SJSA1 (cell line): Measurements from ENCODE around the gene GINS2. TPM values are rescaled to one million over a fixed set of nuclear protein-coding genes. Genes with fewer than 3 reads are reported as not detected.

ENCODE experiments used
- DNase-seq, 2 experiments: peaks; one replicate each; pipeline ENCODE4 v3.0.0-alpha.2; 2015 to 2020; ENCODE audit warnings: low spot score in 2 of 2, low read depth in 1 of 2
- H3K27ac ChIP-seq: fragments of 250-450 bp; sonication (Bioruptor Pico); 2 replicates; pipeline ENCODE4 v1.5.1; 2020; ENCODE audit warnings: mild to moderate bottlenecking, moderate library complexity
- H3K27me3 ChIP-seq: fragments of 250-450 bp; sonication (Bioruptor Pico); replicated peaks from 2 replicates; pipeline ENCODE4 v1.5.1; 2020; ENCODE audit warnings: mild to moderate bottlenecking, moderate library complexity
- H3K36me3 ChIP-seq: fragments of 250-450 bp; sonication (Bioruptor Pico); 2 replicates; pipeline ENCODE4 v1.5.1; 2020; ENCODE audit warnings: mild to moderate bottlenecking
- H3K4me1 ChIP-seq: fragments of 250-450 bp; sonication (Bioruptor Pico); replicated peaks from 2 replicates; pipeline ENCODE4 v1.6.1; 2021; ENCODE audit warnings: mild to moderate bottlenecking
- H3K4me3 ChIP-seq: fragments of 250-450 bp; sonication (Bioruptor Pico); 2 replicates; pipeline ENCODE4 v1.5.1; 2020; ENCODE audit warnings: mild to moderate bottlenecking
- H3K9me3 ChIP-seq: fragments of 250-450 bp; sonication (Bioruptor Pico); replicated peaks from 2 replicates; pipeline ENCODE4 v1.5.1; 2020; ENCODE audit warnings: mild to moderate bottlenecking
- total RNA-seq: library from RNA; depleted of rRNA; stranded (reverse); fragments of >200 nt; shearing (Covaris generic); gene quantifications from 2 replicates; pipeline ENCODE4 v1.2.3, GENCODE V29; 2014

GINS2 gene
- total RNA-seq, 1 experiment from 2014 or later = 51.4 TPM

GRCh38 chr16:85690469-85691064, 1.8 kb upstream of the GINS2 start:
- no peaks in the 10 kb centered on the region for H3K27me3 ChIP-seq
- no peak for DNase-seq

GRCh38 chr16:85689950-85690320, 1.2 kb upstream of the GINS2 start:
- Histone ChIP-seq H3K4me3 (no peak overlapping the region), H3K27me3 (no peaks in the 10 kb centered on the region), H3K36me3 (peaks cover 25% of the 10 kb centered on the region; the same call in 1 of the 2 replicates), H3K27ac (no peak overlapping the region), H3K9me3 (peaks cover 3% of the 10 kb centered on the region; the same call in 1 of the 2 replicates), H3K4me1 (peaks cover 17% of the 10 kb centered on the region)
- DNase-seq = no peak

More at GRCh38 chr16:85690469-85691064, 1.8 kb upstream of the GINS2 start:
- Histone ChIP-seq H3K36me3 (peaks cover 23% of the 10 kb centered on the region; the same call in 1 of the 2 replicates), H3K9me3 (peaks cover 3% of the 10 kb centered on the region; the same call in 1 of the 2 replicates), H3K27ac (no peak overlapping the region), H3K4me1 (peaks cover 17% of the 10 kb centered on the region), H3K4me3 (no peak overlapping the region)

- peaks cover 26% of the 10 kb centered on the region; the same call in 1 of the 2 replicates for H3K36me3 ChIP-seq
Measured at GRCh38 chr16:85689285-85689949, 663 bp upstream of the GINS2 start.

DNA sequence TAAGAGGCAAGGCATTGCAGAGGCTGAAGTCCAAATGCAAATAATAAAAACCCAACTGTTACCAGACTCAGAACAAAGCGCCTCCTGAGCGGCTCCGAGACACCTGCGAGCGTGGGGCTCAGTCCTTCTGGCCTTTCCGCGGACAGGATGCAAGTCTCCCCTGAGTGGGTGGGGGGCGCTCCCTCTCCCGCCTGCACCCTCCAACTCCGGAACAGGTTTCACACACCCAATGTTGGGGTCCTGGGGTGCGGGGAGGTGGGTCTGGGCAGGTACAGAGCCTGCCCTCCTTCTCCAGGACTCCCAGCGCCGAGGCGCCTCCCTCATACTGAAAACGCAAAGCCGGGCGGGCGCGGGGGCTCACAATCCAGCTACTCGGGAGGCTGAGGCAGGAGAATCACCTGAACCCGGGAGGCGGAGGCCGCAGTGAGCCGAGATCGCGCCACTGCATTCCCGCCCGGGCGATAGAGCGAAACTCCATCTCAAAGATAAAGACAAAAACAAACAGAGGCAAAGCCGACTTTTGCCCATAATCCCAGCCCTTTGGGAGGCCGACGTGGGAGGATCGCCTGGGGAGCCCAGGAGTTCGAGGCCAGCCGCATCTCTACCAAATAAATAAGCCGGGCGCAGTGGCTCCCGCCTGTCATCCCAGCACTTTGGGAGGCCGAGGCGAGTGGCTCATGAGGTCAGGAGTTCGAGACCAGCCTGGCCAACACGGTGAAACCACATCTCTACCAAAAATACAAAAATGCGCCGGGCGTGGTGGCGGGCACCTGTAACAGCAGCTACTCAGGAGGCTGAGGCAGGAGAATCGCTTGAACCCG, 893 bp downstream of the GINS2 start:
- Histone ChIP-seq H3K4me1 (peaks cover 17% of the 10 kb centered on the region), H3K27ac (peak overlapping the region; percentile 59; the same call in 1 of the 2 replicates), H3K9me3 (peaks cover 3% of the 10 kb centered on the region; the same call in 1 of the 2 replicates), H3K4me3 (peak overlapping the region; percentile 76), H3K27me3 (no peaks in the 10 kb centered on the region), H3K36me3 (peaks cover 40% of the 10 kb centered on the region)
- no peak for DNase-seq

More at GRCh38 chr16:85689285-85689949, 663 bp upstream of the GINS2 start:
- Histone ChIP-seq H3K27me3 (no peaks in the 10 kb centered on the region), H3K9me3 (peaks cover 3% of the 10 kb centered on the region; the same call in 1 of the 2 replicates), H3K27ac (no peak overlapping the region), H3K4me3 (peak overlapping the region; percentile 76), H3K4me1 (peaks cover 17% of the 10 kb centered on the region)
- DNase-seq = peak in 1 of 2 experiments; percentile 31

DNA sequence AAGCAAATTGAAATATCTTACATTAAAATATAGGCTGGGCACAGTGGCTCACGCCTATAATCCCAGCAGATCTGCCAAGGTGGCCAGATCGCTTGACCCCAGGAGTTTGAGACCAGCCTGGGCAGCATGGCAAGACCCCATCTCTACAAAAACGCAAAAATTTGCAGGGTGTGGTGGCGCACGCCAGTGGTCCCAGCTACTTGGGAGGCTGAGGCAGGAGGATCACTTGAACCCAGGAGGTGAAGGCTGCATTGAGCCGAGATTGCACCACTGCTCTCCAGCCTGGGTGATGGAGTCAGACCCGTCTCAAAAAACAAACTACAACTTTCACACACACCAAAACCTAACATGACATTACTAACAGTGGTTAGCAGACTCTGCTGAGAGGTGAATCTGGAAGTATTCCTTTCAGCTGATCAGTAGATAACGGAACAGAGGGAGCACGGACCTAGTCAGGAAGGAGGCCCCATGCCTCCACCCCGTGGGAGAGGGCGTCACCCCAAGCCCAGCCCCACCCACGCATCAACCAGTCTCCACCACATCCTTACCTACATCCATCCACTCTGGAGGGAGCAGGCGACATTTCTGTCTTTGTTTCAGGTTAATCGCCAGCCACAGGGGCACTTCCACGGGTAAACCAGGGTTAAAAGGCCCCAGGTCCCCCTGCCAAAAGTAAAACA, 1.7 kb downstream of the GINS2 start:
- Histone ChIP-seq H3K4me1 (peaks cover 17% of the 10 kb centered on the region), H3K9me3 (peaks cover 3% of the 10 kb centered on the region; the same call in 1 of the 2 replicates), H3K4me3 (no peak overlapping the region), H3K27me3 (no peaks in the 10 kb centered on the region), H3K27ac (no peak overlapping the region), H3K36me3 (peaks cover 43% of the 10 kb centered on the region)
- no peak for DNase-seq

DNA sequence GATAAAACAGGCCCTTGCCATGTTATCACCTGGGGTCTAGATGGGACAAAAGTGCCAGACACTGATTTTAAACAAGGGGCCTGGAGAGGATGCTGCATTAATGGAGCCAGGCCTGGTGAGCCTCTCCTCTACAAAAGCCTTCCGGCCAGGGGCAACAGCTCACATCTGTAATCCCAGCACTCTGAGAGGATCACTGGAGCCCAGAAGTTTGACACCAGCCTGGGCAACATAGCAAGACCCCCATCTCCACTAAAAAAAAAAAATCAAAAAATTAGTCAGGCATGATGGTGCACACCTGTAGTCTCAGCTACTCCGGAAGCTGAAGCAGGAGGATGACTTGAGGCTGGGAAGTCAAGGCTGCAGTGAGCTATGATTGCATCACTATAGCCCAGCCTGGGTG, 3.5 kb downstream of the GINS2 start:
- no peaks in the 10 kb centered on the region for H3K27me3 ChIP-seq
- H3K27ac ChIP-seq = no peak overlapping the region
- H3K36me3 ChIP-seq = peaks cover 54% of the 10 kb centered on the region
- peaks cover 3% of the 10 kb centered on the region; the same call in 1 of the 2 replicates for H3K9me3 ChIP-seq
- H3K4me1 ChIP-seq = peaks cover 17% of the 10 kb centered on the region
- H3K4me3 ChIP-seq = no peak overlapping the region
- DNase-seq = no peak

DNA sequence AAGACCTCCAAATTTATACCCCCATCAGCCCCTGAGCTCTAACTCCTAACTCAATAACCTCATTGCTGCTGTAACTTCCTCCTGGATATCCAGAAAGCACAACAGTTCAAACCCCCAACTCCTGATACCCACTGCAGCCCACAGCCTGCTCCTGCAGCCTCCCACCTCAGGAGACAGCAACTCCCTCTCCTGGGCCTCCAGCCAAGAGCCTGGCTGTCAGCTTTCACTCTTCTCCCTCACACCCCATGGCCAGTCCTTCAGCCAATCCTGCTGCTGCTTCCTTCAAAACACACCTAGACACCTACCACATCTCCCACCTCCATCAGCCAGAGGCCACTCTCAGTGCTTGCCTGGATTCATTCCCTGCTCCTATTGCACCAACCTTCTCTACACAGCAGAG, 5.4 kb downstream of the GINS2 start:
- DNase-seq = no peak
- Histone ChIP-seq H3K36me3 (peaks cover 68% of the 10 kb centered on the region), H3K27me3 (no peaks in the 10 kb centered on the region), H3K4me3 (no peak overlapping the region), H3K27ac (no peak overlapping the region), H3K9me3 (no peaks in the 10 kb centered on the region), H3K4me1 (peaks cover 8% of the 10 kb centered on the region)

- peaks cover 70% of the 10 kb centered on the region for H3K36me3 ChIP-seq
- no peak overlapping the region for H3K4me3 ChIP-seq
- H3K27ac ChIP-seq = no peak overlapping the region
- H3K27me3 ChIP-seq = no peaks in the 10 kb centered on the region
- no peak for DNase-seq
- H3K9me3 ChIP-seq = no peaks in the 10 kb centered on the region
- H3K4me1 ChIP-seq = no peaks in the 10 kb centered on the region; the same call in 1 of the 2 replicates
Measured at GRCh38 chr16:85682516-85682915, 6.2 kb downstream of the GINS2 start.

- H3K4me3 ChIP-seq = no peak overlapping the region
- H3K4me1 ChIP-seq = no peaks in the 10 kb centered on the region
- no peaks in the 10 kb centered on the region for H3K9me3 ChIP-seq
- H3K27me3 ChIP-seq = no peaks in the 10 kb centered on the region
- H3K36me3 ChIP-seq = peaks cover 73% of the 10 kb centered on the region
- H3K27ac ChIP-seq = no peak overlapping the region
- DNase-seq = no peak
Measured at GRCh38 chr16:85681255-85681654, 7.5 kb downstream of the GINS2 start.

DNA sequence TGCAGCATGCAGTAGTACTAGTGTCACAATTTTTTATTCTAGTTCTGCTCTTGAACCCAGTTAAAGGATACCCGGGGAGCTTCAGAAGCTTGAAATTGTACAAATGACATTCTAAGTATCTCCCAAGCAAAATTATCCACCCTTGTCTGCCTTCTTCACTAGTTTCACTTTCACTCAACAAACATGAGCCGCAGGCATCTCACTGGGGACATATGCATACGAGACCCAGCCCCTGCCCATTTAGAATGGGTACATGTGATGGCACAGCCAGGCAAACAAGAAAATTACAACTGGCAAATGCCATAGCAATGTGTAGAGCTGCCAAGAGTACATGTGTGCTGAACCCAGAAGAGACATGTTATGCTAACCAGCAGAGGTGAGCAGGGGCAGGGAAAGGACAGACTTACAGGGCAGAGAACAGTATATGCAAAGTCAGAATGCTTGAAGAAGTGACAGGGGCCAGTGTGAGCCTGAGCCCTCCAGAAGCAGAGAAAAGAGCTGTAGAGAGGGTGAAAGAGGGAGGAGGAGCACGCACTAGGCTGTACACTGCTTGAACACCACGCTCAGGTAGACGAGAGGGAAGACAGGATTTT, 8.3 kb downstream of the GINS2 start:
- no peak for DNase-seq
- no peaks in the 10 kb centered on the region for H3K4me1 ChIP-seq
- H3K9me3 ChIP-seq = no peaks in the 10 kb centered on the region
- H3K4me3 ChIP-seq = no peak overlapping the region
- H3K27ac ChIP-seq = no peak overlapping the region
- H3K36me3 ChIP-seq = peaks cover 77% of the 10 kb centered on the region
- H3K27me3 ChIP-seq = no peaks in the 10 kb centered on the region

GRCh38 chr16:85679870-85680269, 8.9 kb downstream of the GINS2 start:
- Histone ChIP-seq H3K9me3 (no peaks in the 10 kb centered on the region), H3K27ac (no peak overlapping the region), H3K4me1 (no peaks in the 10 kb centered on the region), H3K27me3 (no peaks in the 10 kb centered on the region), H3K36me3 (peaks cover 81% of the 10 kb centered on the region), H3K4me3 (no peak overlapping the region)
- no peak for DNase-seq

- H3K36me3 ChIP-seq = peaks cover 86% of the 10 kb centered on the region
- H3K4me1 ChIP-seq = no peaks in the 10 kb centered on the region
- no peak overlapping the region for H3K4me3 ChIP-seq
- H3K27me3 ChIP-seq = no peaks in the 10 kb centered on the region
- no peaks in the 10 kb centered on the region for H3K9me3 ChIP-seq
- H3K27ac ChIP-seq = no peak overlapping the region
- DNase-seq = no peak
Measured at GRCh38 chr16:85678821-85679220, 9.9 kb downstream of the GINS2 start.

GRCh38 chr16:85678016-85678415, 10.7 kb downstream of the GINS2 start:
- Histone ChIP-seq H3K4me1 (no peaks in the 10 kb centered on the region), H3K27ac (no peak overlapping the region), H3K4me3 (no peak overlapping the region), H3K36me3 (peaks cover 86% of the 10 kb centered on the region), H3K27me3 (no peaks in the 10 kb centered on the region), H3K9me3 (no peaks in the 10 kb centered on the region)
- DNase-seq = no peak
